Stimulated activated CD4-positive, alpha-beta T cell treated with anti-CD3 and anti-CD28 coated beads, Interleukin-12 subunit alpha, Interleukin-12 subunit beta, amount 100 ng/mL, for 48 hours (primary cell): ENCODE measurements around the gene STXBP4.

ENCODE experiments used
- DNase-seq, 3 donors: peaks; one replicate each; pipeline ENCODE4 v3.0.0-alpha.2; 2020; ENCODE audit warnings: low read depth in 2 of 3, low spot score in 1 of 3

The STXBP4 gene

DNA sequence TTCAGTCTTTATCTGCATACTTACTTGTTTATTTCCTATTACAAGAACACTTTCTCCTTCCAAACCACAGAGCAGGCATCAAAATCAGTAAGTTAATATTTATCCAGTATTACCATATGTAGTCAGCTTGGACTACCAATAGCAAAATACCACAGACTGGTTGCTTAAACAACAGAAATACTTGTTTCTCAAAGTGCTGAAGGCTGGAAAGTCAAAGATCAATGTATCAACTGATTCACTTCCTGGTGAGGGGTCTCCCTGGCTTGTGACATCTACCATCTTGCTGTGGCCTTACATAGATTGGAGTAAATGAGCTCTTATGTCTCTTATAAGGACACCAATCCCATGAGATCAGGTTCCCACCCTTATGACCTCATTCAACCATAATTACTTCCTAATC is 2.6 kb downstream of the STXBP4 start:
- DNase-seq, result no peak

DNA sequence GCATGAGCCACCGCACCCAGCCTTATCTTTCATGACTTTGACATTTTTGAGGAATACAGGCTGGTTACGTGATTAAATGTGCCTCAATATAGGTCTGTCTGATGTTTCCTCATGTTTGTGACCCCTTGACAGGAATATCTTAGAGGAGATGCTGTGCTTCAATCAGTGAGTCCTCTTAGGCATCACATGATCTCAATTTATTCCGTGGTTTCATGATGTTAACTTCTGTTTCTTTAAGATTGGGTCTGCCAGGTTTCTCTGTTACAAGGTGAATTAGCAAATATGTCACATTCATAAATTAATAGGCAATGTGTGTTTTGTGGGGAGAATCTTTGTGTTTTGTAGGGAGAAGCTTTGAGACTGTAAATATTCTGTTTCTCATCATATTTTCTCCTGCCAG is 3.3 kb downstream of the STXBP4 start:
- no peak for DNase-seq

DNA sequence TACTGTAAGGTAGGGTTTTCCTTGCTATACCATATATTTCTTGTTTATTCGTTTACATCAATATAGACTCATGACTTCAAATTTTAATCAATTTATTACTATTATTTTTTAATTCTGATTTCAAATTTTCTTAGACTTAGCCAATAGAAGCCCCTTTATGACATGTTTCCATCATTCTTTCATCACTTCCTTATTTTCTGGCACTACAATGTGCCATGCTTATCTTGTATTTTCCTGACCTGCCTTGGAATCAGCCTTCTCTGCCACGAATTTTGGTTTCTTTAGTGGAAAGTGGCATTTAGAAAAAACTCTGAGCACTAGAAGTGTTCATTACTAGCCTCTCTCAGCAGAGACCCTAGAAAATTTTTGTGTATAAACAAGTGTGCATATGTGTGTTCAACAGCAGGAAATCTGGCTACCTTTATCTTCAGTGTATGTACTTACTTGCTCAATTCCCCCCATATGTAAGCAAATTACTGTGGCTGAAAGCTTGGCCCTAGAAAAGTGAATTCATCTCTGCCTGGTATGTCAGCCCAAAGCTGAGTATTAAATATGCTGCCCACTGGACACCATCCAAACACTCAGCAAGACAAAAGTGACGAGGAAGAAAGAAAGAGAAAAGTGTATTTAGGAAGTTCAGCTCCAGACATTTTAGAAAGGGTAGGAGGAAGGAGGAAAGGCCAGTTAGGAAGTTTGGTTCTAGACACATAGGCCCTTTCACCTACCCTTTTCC is 4.0 kb downstream of the STXBP4 start:
- no peak for DNase-seq

DNA sequence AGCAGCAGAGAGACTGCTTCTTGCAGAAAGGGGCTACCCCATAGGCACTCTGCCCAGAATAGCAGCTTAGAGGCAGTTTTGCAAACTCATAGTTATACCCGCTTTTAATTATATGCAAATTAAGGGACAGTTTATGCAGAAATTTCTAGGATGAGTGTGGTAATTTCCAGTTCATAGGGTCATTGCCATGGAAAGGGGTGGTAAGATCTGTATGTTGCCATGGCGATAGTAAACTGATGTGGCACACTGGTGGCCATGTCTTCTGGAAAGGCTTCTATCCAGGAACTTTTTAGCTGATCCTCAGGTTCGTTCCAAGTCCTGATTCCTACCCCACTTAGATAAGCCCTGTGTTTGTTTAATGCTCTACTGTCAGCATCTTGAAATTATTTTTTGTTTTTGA is 6.2 kb downstream of the STXBP4 start:
- DNase-seq, result no peak

DNA sequence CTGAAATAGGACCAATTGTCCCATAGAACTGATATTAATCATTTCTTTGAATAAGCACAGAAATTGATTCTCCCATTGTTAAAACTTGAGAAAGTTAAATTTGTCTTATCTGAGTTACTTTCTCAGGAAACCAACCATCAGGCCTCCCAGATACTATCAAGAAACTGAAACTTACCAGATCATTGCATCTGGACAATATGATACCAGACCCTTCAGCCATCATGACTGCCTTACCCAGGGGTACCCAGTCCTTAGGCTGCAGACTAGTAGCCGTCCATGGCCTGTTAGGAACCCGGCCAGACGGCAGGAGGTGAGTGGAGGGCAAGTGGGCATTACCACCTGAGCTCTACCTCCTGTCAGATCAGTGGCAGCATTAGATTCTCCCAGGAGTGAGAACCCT is 7.8 kb downstream of the STXBP4 start:
- DNase-seq, result no peak

DNA sequence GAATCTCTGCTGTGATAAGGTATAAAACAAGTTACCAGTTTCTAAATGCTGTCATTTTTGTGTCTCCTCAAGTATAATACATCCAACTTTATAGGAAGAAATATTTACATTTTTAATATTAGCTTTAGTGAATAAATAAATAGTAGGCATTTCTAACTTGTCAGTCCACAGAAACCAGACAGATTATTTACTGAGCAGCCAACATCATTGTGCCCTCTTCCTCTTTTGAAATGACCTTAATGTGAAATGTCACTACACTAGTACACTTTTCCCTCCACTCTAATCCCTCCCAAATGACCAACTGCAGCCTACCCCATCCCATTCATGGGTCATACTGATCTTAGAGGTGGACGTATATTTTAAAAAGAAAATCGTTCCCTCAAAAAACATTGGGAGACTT is 9.2 kb downstream of the STXBP4 start:
- no peak for DNase-seq

DNA sequence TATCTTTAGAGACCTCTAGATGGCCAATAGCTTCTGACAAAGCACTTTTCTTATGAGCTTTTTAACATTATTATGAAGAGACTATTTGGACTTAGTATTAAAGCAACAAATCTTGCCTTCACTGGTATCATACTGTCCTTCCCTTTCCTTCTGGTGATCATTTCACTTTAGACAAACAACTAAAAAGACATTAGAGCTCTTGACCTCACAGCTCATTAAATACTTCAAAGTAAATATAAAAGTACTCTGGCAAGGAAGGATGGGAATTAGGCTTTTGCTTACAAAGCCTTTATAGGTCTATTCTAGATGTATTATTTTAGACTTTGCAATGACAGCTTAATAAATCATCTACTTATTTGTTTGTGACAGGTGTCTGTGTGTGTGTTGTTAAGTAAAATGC is 11.1 kb downstream of the STXBP4 start:
- no peak for DNase-seq

DNA sequence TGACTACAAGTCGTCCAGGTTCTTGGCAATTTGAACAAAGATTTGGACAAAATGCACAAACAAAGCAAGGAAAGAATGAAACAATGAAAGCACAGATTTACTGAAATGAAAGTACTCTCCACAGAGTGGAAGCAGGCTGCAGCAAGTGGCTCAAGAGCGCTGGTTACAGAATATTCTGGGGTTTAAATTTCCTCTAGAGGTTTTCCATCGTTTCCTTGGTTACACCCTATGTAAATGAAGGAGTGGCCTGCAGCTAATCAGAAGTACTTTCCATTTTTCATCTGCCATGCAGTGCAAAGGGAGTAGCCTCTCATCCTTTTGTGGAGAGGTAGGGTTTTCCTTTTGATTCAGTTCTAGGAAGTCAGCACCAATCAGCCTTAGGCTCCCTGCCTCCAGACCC is 11.8 kb downstream of the STXBP4 start:
- no peak for DNase-seq

DNA sequence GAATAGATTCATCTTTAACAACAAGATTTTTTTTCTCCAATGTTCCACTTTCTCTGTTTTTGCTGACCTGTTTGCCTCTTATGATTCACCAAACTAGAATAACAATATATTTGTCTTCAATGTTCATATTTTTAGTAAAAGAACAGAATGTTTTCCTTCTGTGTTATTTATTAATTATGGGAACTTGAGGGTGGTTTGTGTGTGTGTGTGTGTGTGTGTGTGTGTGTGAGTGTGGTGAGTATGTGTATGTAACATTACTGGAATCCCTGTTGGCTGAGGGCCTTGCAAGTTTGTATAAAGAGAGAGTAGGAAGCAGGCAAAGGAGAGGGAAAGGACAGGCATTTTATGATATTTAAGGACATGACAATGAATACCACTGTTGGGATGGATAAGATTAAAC is 13.8 kb downstream of the STXBP4 start:
- DNase-seq, result no peak

DNA sequence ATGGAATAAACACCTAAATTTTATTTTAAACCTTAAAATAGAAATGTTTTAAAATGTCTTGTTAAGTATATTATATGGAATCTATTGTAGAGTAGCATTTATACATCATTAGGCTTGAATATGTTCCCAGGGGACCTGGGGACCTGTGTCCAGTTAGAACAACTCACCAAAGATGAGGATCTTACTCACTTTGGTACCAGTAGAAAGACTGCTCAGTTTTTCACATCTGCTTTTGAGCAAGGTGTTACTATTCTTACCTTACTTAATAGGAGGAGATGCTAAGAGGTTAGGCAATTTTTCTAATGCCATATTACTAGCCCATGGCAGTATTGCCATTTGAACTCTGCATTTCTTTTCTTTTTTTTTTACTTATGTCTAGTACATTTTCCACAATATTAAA is 14.7 kb downstream of the STXBP4 start:
- no peak for DNase-seq

DNA sequence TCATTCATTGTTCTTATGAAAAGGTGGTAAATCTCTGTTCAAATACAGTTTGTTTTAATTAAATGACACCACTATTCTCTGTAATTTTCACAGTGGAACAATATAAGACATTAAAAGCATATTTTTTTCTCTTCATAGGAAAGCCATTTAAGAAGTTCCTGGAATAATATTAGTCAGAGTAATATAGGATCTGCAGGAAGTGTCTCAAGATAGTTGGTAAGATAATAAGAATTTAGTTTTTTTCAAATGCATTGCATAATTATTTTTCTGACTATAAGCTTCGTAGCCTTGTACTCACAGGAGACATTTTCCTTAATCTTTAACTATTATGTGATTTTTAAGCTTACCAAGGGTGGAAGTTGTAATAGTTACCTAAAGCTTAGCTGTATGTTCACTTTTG is 16.9 kb downstream of the STXBP4 start:
- DNase-seq, result no peak

DNA sequence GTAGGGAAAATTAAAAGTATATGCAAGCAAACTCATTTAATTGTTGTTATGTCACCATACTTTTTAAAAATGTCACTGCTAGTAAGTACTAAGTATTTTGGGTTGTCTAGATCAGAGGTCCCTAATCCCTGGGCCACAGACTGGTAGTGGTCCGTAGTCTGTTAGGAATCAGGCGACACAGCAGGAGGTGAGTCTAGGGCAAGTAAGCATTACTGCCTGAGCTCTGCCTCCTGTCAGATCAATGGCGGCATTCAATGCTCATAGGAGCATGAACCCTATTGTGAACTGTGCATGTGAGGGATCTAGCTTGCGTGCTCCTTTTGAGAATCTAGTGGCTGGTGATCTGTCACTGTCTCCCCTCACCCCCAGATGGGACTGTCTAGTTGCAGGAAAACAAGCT is 21.6 kb downstream of the STXBP4 start:
- DNase-seq, result no peak

DNA sequence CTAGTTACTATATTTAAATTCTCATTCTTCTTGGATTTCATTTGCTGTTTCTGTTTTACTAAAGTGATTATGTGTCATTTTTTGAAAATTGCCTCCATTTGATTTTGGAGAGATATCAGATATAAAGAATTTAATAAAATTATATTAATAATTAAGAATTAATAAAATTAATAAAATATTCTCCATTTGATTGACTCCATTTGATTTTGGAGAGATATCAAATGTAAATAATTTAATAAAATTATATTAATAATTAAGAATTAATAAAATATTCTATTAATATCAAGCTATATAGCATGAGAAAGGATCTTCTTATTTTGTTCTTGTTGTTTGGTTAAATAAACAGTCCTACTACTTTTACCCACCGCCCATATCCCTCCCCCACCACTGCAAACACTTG is 23.0 kb downstream of the STXBP4 start:
- no peak for DNase-seq

DNA sequence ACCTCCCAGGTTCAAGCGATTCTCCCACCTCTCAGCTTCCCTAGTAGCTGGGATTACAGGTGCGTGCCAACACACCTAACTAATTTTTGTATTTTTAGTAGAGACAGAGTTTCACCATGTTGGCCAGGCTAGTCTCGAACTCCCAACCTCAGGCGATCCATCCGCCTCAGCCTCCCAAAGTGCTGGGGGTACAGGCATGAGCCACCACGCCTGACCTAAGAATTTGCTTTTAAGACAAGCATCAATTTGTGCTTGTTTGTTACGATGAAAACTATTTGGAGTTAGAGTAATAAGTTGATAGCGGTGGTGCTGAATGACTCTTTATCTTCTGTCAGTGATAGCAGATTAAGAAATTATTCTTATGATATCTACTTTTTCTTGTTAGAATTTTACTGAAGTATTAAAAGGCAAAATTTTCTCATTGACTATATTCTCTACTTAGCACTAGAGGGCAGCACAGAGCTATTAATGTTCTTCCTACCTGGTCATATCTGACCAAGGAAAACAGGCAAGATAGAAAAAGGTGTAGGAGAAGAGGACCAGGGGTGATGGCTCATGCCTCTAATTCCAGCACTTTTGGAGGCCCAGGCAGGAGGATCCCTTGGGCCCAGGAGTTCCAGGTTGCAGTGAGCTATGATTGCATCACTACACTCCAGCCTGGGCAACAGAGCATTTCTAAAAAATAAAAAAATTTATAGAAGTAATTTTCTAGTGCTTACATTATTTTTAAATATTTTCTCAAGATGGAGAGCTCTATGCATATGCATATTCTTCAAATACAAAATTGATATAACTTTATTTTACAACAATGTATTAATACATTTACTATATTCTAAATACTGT is 24.5 kb downstream of the STXBP4 start:
- DNase-seq, result peak in 1 of 3 donors; percentile 27

DNA sequence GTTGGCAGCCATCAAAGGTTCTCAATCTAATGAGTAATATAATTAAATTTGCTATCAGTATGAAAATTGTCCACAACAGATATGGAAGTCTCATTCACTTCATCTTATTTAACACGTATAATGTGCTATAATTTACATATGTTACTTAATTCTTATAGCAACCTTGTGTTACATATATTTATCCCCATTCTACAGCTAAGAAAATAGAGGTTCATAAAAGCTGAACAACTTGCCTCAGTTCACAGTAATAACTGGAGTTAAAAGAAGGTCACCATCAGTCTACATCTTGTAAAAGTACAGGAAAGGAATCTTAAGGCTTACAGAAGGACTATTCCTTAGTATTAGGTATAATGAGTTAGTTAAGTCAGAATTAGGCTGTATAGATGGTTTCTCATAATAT is 27.9 kb downstream of the STXBP4 start:
- no peak for DNase-seq

DNA sequence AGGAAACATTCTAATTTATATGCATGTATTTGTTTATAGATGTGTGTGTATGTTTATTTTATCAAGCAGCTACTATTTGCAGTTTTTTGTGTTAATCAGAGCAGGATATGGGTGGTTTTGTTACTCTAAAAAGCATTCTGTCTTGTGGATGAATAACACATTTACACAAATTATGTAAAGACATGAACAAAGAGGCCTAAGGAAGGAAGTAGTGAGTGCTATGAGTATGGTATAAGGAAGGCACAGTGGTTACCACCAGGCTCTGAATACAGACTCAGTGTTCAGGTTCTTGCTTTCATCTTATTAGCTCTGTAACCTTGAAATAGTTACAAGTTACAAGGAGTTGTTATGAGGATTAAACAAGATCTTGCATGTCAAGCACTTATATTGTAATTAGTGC is 33.9 kb downstream of the STXBP4 start:
- DNase-seq, result no peak

DNA sequence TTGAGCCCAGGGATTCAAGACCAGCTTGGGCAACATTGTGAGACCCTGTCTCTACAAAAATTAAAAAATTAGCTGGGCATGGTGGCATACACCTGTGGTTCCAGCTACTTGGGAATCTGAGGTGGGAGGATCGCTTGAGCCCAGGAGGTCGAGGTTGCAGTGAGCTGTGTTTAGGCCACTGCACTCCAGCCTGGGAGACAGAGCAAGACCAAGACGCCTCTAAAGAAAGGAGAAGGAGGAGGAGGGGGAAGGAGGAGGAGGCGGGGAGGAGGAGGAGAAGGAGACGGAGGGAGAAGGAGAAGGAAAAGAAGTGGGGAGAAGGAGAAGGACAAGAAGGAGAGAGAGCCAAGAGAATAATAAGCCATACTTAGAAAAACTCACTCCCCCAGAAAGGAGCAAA is 35.9 kb downstream of the STXBP4 start:
- no peak for DNase-seq

DNA sequence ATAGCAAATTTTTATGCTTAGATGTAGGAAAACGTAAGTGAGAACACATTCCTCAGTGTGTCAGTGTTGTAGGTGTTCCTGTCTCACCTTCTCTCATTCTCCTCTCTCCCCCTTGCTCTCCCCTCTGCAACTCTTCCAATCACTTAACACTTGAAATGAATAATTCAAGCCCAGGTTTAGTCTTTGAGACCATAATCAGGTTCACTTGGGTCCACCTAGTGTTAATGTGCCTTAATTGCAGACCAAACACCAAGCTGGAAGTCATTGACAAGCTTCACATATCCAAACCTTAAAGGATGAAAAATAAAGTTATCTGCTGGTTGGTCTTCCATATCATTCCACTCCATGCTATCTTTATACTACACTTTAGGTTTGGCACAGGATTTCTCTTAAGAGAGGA is 37.0 kb downstream of the STXBP4 start:
- DNase-seq, result peak in 1 of 3 donors; percentile 8

DNA sequence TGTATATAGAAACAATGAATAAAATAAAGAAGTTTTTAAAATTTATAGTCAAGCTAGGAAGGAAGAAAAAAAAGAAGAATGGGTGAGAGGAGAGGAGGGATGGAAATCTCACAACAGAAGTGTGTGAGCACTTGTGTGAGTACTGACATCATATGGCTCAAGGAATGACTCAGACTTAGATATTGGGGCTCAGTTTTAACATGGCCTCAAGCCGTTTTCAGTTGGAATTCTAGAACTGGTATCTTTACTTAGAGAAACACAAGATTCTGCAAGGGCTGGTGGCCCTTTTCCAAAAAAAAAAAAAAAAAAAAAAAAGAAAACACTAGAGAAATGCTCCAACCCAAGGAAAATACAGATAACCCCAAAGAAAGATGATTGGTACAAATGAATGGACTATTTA is 55.1 kb downstream of the STXBP4 start:
- DNase-seq, result no peak

DNA sequence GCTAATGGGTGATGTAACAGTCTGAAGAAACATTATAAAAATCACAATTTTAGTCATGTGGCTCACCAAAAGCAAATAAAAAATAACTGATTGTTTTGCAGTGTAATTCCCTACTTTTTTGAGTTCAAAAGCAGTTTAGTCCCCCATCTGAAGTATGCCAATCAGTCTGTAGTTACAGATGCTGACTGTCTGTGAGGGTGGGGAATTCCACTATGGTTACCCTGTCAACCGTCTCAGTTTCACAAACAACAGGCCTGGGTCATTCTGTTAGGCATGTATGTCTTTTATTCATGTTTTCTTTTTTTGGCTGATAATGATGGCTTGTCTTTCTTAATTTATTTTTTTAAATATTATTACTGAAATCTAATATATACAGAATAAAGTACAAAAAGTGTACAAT is 69.3 kb downstream of the STXBP4 start:
- no peak for DNase-seq

DNA sequence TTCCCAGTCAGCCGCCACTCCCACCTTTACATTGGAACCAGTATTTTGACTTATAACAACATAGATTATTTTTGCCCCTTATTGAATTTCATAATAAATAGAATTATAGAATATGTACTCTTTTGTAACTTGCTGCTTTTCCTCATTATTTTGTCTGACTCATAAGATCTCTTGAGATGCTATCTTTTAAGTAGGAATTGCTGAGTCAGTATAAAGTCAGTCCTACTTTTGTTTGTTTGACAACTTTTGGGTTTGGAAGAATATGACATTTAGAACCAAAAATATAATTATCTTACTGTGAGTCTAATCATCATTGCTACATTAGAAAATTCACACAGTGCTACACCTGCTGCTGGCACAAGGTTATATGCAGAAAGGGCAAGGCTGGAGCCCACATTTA is 69.7 kb downstream of the STXBP4 start:
- no peak for DNase-seq

DNA sequence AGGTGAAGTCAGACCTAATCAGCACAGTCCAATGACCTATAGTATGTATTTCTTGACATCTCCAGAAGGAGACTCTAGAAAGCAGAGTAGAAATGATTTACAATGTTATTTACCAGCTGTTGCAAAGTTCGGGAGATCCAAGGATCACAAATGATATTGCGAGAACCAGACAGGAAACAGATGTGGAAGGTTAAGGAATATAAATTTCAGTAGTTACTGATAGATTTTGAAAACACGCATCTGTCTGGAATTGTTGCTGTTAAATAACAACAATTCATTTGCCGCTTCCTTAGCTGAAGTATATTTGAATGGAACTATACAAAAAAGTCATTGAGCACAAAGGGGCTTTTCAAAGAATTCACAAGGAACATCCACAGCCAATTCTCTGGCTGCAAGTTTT is 72.0 kb downstream of the STXBP4 start:
- DNase-seq, result no peak

DNA sequence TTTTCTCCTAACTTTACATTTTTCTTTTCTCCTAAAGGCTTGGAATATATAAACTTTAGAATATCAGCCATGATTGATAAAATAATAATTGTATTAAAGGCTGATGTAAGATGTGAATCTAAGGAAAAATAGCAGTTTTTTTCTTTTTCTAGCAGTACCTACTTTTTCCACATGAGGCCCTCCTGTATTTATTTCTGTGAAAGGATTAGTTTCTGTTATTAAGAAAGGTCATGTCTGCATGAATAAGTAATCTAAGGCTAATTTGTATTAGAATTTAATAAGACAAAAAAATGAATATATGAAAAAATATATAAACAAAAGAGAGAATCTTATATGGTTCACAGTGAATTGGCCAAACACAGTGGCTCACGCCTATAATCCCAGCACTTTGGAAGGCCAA is 85.3 kb downstream of the STXBP4 start:
- no peak for DNase-seq
